Ureter (tissue), 1 donor: ENCODE data around the gene ANKIB1. TPM values are rescaled to one million over a fixed set of nuclear protein-coding genes. Genes with fewer than 3 reads are reported as not detected.
"Not testable (repeated sequence)": the region's sequence is repeated elsewhere in the genome, so short reads cannot be mapped to it uniquely, and the experiment has no call there.

ENCODE experiments used
- DNase-seq: peaks from one replicate; pipeline ENCODE4 v3.0.0-alpha.2; 2020; ENCODE audit warnings: low spot score
- total RNA-seq: library from RNA; stranded (reverse); gene quantifications from one replicate; pipeline ENCODE4 v1.2.4, GENCODE V29; 2023
- donor health status: DM: yes; HTN: yes; CAD: no.

The ANKIB1 gene
- total RNA-seq, 1 donor from 2014 or later, result 78.0 TPM

GRCh38 chr7:92325858-92326257 lies 80.1 kb downstream of the ANKIB1 start:
- DNase-seq, result no peak

GRCh38 chr7:92330835-92331438 lies 85.2 kb downstream of the ANKIB1 start:
- DNase-seq, result no peak

DNA sequence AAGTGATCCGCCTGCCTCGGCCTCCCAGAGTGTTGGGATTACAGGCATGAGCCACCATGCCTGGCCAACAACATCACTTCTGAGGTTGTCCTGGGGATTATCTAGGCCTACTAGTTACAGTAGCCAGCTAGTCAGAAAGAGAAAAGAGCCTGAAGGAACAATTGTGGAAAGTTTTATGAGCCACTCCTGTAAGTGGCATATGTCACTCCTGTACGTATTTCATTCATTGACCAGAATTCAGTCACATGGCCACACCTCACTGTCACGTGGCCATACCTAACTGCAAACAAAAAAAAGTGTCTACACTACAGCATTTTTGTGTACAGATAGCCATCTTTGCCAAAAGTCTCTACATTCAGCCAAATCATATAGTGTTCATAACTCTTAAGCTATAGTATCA lies 85.7 kb downstream of the ANKIB1 start:
- no peak for DNase-seq

DNA sequence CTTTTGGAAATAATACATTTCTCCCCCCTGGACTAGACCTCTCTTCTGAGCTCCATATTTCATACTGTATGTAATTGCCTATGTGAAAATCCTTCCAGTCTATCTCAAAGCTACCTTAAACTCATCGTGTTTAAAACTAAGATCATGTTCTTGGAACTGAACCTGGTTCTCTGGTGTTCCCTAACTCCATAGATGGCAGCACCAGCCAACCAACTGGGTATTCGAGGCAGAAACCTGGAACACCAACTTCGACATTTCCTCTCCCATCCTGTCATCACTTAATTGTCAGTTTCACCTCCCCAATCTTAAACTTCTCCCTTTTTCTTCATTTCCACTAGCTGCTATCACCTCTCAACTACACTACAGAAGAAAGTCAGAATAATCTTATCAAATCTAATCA lies 87.0 kb downstream of the ANKIB1 start:
- DNase-seq, result no peak

GRCh38 chr7:92333866-92334265 lies 88.1 kb downstream of the ANKIB1 start:
- no peak for DNase-seq

DNA sequence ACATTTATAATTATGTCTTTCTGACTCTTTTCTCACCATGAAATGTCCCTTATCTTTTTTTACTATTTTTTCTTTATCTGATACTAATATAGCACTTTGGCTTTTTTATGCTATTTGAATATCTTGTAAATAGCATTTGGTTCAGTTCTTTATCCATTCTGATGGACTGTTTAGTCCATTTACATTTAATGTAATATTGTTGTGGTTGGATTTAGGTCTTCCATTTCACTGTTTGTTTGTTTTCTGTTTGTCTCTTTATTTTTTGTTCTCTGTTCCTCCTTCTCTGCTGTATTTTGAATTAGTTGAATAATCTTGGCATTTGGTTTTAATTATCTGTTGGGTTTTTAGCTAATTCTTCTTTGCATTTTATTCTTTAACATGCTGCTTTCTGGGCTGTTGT lies 89.8 kb downstream of the ANKIB1 start:
- no peak for DNase-seq

DNA sequence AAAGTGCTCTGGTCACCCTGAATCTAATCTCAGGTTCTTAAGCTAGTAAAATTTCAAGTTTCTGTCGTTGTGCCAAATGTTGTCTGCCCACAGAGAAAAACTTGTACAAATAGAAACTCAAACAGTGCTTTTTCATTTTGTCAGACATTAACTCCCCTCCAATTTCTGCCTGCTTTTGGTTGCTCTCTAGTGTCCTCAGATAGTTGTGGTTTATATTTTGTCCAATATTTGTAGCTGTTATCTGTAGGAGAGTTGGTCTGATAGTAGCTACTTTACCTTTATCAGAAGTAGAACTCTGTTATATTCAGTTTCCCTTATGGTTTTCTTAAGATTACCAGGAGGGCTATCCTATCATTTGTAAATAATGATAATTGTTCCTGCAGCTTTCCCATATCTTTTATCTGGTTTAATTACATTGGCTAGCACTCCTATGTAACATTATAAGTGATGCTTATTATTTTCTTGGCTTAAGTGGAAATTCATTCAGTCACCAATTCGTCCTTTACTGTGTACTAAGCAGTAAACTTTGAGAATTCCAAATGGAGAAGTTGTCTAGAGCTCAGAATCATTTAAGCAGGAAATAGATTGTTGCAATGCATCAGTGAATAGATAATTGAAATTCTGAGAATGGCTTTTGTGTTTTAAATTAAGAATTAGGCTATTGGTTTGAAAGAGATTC lies 91.0 kb downstream of the ANKIB1 start:
- no peak for DNase-seq

DNA sequence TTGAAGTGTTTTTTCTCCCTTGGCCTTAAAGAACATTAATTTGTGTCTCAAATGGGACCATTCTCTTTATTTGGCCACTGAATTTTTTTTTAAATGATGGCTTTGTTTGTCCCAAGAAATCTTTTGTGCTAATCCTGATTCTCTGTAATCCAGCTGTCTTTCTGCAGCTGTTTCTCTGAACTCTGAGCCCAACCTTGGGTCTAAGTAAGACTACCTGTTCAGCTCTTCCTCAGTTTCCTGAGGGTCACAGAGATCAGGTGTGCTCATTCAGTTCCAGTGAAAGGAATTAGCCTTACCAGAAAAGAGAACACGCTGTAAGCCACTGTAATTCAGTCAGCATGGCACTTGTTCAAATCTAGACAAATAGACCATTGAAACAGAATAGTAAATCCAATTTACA lies 94.2 kb downstream of the ANKIB1 start:
- DNase-seq, result no peak

- no peak for DNase-seq
Measured at GRCh38 chr7:92343714-92344113, 97.9 kb downstream of the ANKIB1 start.

DNA sequence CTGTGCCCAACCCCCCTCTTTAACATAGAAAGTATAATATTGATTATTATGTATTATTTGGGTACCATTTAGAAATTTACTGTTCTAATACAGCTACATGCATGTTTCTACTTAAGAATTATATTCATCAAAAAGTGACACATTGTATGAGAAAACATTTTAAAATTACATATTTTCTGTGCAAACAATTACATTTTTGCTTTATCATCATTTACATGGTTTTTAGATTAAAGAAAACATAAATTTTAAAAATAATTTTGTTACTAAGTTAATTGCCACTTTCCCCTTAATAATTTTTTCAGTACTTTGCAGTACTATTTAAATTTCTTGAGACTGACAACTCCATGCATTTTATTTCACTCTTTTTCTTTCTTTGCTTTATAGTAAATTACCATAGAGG lies 106.2 kb downstream of the ANKIB1 start:
- no peak for DNase-seq

DNA sequence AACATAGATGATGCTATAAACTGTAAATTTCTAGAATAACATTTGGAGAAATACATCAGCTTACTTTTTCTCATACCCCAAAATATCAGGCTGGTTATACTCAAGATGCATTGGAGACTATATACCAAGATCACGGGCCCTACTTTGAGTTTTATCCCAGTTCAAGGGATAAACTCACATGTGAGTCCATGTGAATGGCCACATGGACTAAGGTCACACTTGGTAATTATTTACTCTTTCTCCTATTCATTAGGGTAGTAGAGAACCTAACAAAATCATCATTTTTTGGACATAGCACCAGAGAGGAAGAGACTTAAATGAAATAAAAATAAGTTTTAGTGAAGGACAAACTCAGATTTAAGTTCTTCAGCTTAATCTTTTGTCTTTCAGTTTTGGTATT lies 108.4 kb downstream of the ANKIB1 start:
- no peak for DNase-seq

DNA sequence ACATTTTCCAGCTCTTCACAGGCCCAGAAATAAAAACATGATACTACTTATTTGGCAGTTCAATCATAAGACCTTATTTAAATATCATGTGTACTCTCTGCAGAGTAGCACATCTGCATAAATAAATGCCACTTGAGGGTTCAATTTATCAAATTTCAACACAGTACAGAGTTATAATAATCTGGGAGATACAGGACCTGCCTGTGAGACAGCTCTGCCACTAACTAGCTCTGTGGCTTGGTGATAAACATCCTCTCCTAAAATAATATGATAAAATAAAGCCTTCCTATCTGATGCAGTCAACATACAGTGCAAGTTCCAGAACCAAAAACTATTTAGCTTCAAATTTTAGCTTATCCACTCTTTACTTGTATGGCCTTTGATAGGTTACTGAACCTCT lies 110.6 kb downstream of the ANKIB1 start:
- no peak for DNase-seq

- no peak for DNase-seq
Measured at GRCh38 chr7:92357260-92357659, 111.5 kb downstream of the ANKIB1 start.

- not testable (repeated sequence) for DNase-seq
Measured at GRCh38 chr7:92359179-92359578, 113.4 kb downstream of the ANKIB1 start.

DNA sequence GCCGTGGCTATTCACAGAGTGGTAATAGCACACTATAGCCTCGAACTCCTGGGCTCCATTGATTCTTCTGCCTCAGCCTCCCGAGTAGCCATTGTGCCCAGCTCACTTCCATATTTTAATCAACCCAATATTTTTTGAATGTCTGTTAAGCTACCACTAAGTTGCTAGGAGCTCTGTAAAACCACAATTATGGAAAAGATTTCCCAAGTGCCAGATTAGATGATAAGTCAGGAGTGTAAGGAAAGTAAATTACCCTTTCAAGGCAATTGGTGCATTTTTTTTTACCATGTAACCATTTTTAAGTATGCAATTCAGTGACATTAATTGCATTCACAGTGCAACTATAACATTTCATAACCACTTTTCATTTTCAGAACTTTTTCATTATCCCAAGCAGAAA lies 114.0 kb downstream of the ANKIB1 start:
- DNase-seq, result no peak

DNA sequence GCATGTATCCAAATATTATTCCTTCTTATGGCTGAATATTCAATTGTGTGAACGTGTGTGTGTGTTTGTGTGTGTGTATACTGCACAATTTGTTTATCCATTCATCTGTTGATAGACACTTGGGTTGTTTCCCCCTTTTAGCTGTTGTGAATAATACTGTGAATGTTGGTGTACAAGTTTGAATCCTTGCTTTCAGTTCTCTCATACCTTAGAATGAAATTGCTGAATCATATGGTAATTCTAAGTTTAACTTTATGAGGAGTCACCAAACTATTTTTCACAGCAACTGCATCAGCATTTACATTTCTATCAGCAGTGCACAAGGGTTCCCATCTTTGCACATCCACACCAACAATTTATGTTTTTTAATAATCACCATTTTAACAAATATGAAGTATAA lies 114.6 kb downstream of the ANKIB1 start:
- no peak for DNase-seq

- DNase-seq, result no peak
Measured at GRCh38 chr7:92362131-92362530, 116.4 kb downstream of the ANKIB1 start.

GRCh38 chr7:92366730-92367129 lies 121.0 kb downstream of the ANKIB1 start:
- DNase-seq, result no peak

DNA sequence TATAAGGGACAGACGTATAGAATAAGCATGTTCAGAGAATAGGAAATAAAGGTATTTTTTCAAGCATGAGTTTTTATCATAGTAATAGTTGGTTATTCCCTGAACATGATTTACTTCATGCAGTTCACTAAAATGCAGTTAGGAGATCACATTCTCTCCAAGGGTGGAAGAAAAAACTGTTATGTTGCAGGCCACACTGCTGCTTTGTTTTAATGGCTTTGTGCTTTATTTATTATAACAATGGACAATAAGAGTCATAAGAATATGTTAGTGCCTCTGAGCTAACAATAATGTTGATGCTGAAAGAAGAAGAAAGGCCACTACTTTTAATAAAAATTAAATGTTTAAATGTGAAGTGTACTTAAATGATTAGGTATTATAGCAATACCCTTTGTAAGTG lies 123.0 kb downstream of the ANKIB1 start:
- no peak for DNase-seq

DNA sequence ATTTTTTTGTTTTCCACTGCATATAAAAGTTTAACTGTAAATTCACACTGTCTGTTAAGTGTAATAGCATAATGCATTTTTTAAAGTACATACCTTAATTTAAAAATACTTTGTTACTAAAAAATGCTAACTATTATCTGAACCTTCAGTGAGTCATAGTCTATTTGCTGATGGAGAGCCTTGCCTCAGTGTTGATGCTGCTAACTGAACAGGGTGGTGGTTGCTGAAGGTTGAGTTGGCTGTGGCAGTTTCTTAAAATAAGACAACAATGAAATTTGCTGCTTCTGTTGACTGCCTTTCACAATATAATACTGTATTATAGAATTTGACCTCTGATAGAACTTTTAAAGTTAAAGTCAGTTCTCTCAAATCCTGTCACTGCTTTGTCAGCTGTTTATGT lies 129.2 kb downstream of the ANKIB1 start:
- DNase-seq, result no peak

GRCh38 chr7:92391071-92391470 lies 145.3 kb downstream of the ANKIB1 start:
- no peak for DNase-seq

DNA sequence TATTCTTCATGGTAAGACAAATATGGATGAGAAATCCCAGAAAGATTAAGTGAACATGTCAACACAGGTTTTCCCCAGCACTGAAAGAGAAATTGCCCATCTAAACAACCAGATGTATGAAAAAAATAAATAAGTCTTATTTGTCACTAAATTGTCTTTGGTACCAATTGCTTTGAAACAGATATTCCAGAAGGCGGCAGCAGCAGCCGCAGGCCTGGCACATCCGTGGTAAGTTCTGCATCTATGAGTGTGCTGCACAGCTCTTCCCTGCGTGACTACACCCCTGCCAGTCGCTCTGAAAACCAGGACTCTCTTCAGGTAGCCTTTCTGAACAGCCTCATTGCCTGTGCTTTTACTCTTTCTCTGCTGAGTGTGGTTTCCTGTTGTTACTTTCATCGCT lies 151.8 kb downstream of the ANKIB1 start:
- DNase-seq, result no peak

DNA sequence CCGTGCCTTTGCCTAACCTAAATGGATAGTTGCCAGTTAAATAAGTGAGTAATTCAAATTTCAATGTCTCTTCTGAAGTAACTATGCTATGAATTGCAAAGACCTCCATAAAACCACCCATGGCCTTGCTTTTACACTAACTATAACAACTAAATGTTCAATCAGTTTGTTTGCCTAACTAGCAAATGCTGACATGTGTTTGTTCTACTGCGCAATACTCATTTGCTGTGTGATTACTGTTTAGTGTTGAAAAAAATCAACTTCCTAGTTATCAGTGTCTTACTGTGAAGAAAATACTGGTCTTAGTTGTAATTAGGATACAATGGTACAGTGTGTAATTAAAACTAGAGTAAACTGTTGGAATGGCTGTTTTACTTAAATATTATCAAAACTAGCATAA lies 154.2 kb downstream of the ANKIB1 start:
- no peak for DNase-seq
